GM18858 (cell line): Measurements from ENCODE around the gene OBSL1.

Experiments
- ATAC-seq: cut with Tn5 transposase; IDR thresholded peaks from one replicate; pipeline ENCODE4 v1.9.1; 2021; ENCODE audit not compliant: unreplicated experiment

OBSL1 gene

GRCh38 chr2:219597552-219598307 lies 26.4 kb upstream of the OBSL1 start, which contains the start of gene STK11IP:
Gene STK11IP (plus strand): TSS chr2:219597857. CDS start chr2:219598120, 263 bp downstream.
- ATAC-seq = peak; percentile 78

- ATAC-seq = peak; percentile 9
Measured at GRCh38 chr2:219596954-219597551, 25.7 kb upstream of the OBSL1 start.

DNA sequence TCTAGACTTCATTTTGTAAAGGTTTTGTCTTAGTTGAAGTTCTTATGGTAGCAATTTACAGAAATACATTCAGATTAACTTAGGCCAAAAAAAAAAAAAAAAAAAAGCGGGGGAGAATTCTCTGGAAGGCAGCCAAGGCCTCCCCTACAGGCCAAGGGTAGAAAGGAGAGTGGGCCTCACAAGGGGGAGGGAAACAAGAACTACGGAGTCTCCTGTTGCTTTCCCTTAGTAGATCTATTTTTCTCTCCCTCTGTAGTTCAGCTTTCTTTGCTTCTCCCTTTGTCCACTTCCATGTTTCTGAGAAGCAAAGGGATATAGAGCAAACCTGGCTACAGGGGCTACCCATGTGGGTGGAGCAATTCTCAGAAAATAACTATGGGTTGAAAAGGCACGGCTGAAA lies 23.9 kb upstream of the OBSL1 start:
- ATAC-seq = no peak

- no peak for ATAC-seq
Measured at GRCh38 chr2:219593154-219593553, 21.8 kb upstream of the OBSL1 start.

GRCh38 chr2:219592736-219593135 lies 21.4 kb upstream of the OBSL1 start:
- ATAC-seq = no peak

GRCh38 chr2:219591091-219591490 lies 19.8 kb upstream of the OBSL1 start:
- no peak for ATAC-seq

- no peak for ATAC-seq
Measured at GRCh38 chr2:219581346-219581745, 10.0 kb upstream of the OBSL1 start.

DNA sequence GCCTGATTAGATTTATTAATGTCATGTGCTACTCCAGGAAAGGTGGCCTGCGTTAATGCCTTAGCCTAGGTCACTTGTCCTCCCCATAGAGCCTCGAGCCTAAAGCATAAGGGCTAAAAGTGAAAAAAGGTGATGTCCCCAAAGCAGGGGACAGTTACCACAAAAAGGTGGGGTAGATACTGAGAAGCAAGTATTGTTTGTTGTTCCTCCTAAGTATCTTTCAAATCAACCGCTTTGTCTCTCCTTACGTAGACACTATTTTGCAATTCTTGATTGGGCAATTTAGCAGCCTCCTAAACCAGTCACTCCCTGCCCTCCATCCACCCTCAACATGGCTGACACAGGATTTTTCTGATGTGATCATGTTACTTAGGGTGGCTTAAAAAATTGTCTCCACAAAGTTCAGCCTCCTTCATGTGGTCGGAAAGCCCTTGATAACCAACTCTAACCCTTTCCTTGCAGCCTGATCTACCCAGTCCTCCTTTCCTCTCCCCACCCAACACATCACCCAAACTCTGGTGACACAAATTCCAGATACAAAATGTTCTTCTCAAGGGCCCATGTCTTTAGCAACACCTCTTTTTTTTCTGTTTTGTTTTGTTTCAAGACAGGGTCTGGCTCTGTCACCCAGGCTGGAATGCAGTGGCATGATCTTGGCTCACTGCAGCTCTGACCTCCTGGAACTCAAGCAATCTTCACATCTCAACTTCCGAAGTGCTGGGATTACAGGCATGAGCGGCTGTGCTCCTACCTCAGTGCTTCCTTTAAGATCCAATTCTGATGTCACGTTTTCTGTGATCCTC lies 7.7 kb upstream of the OBSL1 start:
- ATAC-seq = no peak

DNA sequence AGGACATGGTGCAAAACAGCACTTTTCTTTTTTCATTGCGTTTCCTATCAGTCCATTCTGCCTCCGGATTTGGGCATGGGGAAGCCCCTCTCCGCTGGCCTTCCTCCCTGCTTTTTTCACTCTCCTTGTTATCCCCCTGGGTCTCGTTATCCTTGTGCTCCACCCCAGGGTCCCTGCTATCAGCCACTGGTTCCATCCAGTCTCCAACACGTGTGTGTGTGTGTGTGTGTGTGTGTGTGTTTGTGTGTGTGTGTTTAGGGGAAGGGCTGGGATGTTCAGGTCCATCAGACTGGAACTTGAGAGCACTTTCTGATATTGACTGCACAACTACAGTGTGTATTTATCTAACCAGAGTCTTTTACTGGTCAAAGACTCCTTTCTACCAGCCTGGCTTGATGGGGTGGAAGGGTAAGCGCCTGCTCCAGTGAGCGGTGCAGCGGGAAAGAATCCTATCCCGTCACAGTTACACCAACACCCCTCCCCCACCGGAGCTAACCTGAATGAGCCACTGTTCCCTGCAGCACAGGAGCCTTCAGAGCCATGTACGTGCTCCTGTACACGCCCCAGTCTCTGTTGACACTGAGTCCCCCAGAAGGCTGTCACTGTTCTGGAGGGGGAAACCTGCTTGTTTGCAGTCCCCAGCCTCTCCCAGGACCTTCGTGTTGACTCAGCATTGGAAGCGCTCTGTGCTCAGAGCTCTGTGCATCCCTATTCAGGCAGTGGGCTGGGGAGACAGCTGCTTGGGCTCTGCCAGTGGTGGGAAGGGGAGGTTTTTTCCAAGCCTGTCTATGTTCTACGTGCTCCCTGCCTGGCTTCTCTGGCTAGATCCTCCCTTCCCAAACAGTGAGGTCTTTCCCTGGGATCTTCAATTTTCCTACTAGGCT lies 5.4 kb upstream of the OBSL1 start:
- ATAC-seq = no peak

DNA sequence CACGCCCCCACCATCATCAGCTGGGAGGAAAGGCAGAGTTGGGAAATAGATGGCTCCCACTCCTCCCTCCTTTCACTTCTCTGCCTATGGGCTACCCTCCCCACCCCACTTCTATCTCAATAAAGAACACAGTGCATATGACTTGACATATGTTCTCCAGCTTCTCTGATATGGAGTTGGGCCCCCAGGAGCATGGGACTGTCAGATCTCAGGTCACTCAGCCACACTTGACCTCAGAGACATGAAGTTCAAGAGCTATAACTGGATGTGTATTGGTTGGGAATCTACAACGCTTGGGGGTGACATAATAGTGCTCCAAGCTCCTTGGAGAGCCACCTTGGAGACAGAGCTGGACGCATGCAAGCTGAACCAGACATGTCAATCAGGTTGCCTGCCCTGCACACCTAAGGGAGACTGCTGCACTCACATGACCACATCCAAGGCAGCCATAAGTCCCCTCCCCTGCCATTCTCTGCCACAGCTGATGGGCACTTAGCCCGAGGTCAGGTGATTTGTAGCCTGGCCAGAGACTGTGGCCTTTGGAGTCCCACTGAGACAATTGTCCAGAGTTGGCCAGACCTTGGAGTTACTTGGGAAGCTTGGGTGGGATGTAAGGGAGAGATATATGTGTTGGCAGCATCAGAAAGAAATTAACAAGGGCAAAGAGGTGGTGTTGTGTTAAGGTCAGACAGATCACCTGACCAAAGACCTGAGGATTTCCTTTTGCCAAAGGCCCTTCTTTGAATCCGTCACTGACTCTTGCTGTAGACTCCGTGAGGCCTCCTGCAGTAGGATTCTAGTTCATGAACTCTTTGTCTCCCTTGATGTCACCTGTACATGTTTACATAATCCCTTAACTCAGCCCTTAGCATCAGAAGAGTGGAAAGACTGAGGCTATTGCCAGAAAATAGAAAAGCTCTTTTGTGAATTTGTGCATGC lies 4.5 kb upstream of the OBSL1 start:
- ATAC-seq = no peak

- no peak for ATAC-seq
Measured at GRCh38 chr2:219574484-219575311, 3.4 kb upstream of the OBSL1 start.

GRCh38 chr2:219573166-219573565 lies 1.8 kb upstream of the OBSL1 start:
- no peak for ATAC-seq

GRCh38 chr2:219572237-219573001 lies 1.1 kb upstream of the OBSL1 start, which contains the start of gene INHA:
Gene INHA (plus strand): TSS chr2:219572310. CDS start chr2:219572375, 65 bp downstream.
- no peak for ATAC-seq

- ATAC-seq = no peak
Measured at GRCh38 chr2:219570924-219571310, 422 bp downstream of the OBSL1 start.

- ATAC-seq = no peak
Measured at GRCh38 chr2:219570194-219570923, 980 bp downstream of the OBSL1 start.

- ATAC-seq = no peak
Measured at GRCh38 chr2:219569635-219570034, 1.7 kb downstream of the OBSL1 start.

GRCh38 chr2:219569041-219569440 lies 2.3 kb downstream of the OBSL1 start:
- ATAC-seq = no peak
